Esophagus squamous epithelium (tissue), 5 donors: ENCODE results near the gene PYGM. TPM values are rescaled to one million over a fixed set of nuclear protein-coding genes. Genes with fewer than 3 reads are reported as not detected.

Experiments
- DNase-seq: peaks from one replicate; lab custom pipeline; 2025; lab: John Stamatoyannopoulos, UW
- H3K27ac ChIP-seq, 4 donors: fragments of 200-600 bp; sonication (generic); one replicate each; pipeline ENCODE4 v1.5.1; 2016 to 2019; ENCODE audit warnings: mild to moderate bottlenecking in 1 of 4
- H3K27me3 ChIP-seq, 4 donors: fragments of 200-600 bp; sonication (generic); 1 replicate in 3 of 4; 2 replicates in 1 of 4; pipeline versions ENCODE4 v1.5.1 to v1.6.0; 2017 to 2021; ENCODE audit warnings: antibody characterized with exemption in 1 of 4
- H3K36me3 ChIP-seq, 3 donors: fragments of 200-600 bp; sonication (generic); one replicate each; pipeline ENCODE4 v1.5.1; 2016 to 2019
- H3K4me1 ChIP-seq, 3 donors: fragments of 200-600 bp; sonication (generic); one replicate each; pipeline ENCODE4 v1.5.1; 2017 to 2019
- H3K4me3 ChIP-seq, 4 donors: fragments of 200-600 bp; sonication (generic); 1 replicate in 3 of 4; 2 replicates in 1 of 4; pipeline ENCODE4 v1.5.1; 2016 to 2019; ENCODE audit warnings: mild to moderate bottlenecking in 2 of 4, moderate library complexity in 1 of 4
- H3K9me3 ChIP-seq, 3 donors: fragments of 200-600 bp; sonication (generic); one replicate each; pipeline ENCODE4 v1.5.1; 2016 to 2019
- POLR2A ChIP-seq, 4 donors: fragments of 450-650 bp; IDR thresholded peaks; one replicate each; pipeline ENCODE4 v1.6.1; 2017; ENCODE audit warnings: antibody characterized with exemption in 4 of 4, mild to moderate bottlenecking in 4 of 4, moderate library complexity in 3 of 4
- WGBS, 2 donors: methylation state at CpG; one replicate each; pipeline ENCODE4 v1.1.5; 2018; 5-methylcytosine and 5-hydroxymethylcytosine counted together
- intact Hi-C: fragments of 100-400 bp; cut with DNase I; formaldehyde crosslinking; loops from one replicate; pipeline ENCODE4 v1.15.0; 2022
- total RNA-seq, 4 donors: library from RNA; depleted of rRNA; stranded (reverse); fragments of >200 nt; gene quantifications; one replicate each; pipeline ENCODE4 v1.1.0, GENCODE V29; 2016
- TF ChIP-seq, protein P1 (sequence below), 6 experiments: fragments of 450-650 bp in 4 of 6; fragments of 200-600 bp in 2 of 6; sonication (generic) in 2 of 6; IDR thresholded peaks; one replicate each; pipeline ENCODE4 v1.5.1; 2016 to 2019; ENCODE audit warnings: antibody characterized with exemption in 6 of 6, mild to moderate bottlenecking in 4 of 6, moderate library complexity in 4 of 6
- donor health status: DM: yes; HTN: yes; CAD: no.

PYGM gene
- total RNA-seq, 4 donors from 2014 or later: 0.27 to 0.95 (median 0.39) TPM

DNA sequence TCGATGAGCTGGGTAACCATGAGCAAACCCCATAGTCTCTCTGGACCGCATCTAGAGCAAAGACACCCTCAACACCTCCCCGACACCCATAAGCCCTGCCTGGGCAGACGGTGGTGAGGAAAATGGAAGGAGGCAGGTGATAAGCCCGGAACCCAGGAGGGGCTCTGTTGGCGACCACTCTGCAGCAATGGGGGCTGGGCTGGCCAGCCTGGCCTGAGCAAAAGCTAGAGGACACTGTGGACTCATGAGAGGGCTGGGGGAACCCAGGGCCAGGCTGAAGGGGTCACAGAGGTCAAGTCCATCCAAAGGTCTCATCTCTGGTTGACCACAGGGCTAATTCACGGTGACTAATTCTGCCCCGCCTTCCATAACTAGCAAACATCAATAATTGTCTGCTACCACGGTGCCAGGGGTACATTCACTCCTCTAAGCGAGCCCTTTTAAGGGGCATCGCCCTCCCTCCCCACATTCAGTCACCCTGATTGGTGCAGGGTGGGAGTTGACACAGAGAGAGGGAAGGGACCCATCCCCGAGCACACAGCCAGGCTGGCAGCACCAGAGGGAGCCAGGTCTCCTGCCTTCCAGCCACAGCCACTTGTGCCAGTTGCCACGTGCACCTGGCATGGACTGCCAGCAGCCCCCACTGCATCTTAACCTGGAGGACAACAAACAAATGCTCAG lies 4.0 kb downstream of the PYGM start:
- no peak for TF ChIP-seq POLR2A (IDR thresholded peaks at IDR 0.05)
- TF ChIP-seq, protein P1, sequence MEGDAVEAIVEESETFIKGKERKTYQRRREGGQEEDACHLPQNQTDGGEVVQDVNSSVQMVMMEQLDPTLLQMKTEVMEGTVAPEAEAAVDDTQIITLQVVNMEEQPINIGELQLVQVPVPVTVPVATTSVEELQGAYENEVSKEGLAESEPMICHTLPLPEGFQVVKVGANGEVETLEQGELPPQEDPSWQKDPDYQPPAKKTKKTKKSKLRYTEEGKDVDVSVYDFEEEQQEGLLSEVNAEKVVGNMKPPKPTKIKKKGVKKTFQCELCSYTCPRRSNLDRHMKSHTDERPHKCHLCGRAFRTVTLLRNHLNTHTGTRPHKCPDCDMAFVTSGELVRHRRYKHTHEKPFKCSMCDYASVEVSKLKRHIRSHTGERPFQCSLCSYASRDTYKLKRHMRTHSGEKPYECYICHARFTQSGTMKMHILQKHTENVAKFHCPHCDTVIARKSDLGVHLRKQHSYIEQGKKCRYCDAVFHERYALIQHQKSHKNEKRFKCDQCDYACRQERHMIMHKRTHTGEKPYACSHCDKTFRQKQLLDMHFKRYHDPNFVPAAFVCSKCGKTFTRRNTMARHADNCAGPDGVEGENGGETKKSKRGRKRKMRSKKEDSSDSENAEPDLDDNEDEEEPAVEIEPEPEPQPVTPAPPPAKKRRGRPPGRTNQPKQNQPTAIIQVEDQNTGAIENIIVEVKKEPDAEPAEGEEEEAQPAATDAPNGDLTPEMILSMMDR (IDR thresholded peaks at IDR 0.05): no peak

DNA sequence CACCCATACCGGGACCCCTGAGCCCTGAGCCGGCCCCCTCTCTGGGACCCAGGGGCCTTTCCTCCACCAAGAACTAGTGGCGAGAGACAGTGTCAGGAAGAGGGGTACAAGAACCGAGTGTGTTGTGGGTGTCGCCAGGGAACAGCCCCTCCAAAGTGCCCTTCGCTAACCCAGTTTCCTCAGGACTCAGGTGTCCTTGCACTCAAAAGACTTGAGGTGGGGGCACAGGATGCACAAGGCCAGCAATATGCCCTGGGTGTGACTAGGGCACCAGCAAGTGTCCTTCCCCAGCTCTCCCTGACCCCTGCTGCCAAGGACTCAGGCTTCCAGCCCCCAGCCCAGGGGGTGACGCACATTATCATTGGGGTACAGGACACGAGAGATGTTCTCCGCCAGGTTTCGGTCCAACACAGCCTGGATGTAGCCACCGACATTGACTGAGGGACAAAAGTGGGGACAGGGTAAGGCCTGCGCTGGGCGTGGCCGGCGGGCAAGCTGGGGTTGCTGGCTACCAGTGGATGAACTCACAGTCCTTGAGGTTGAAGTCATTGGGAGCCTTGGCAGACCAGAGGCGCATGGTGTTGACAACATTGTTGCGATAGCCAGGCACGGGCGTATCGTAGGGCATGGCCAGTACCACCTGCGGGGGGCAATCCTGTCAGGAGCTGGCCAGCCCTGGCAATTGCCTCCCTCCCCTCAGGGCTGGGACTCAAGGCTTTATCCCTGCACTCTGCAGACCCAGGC lies 4.7 kb downstream of the PYGM start:
- H3K27me3 ChIP-seq: no peaks in the 10 kb centered on the region

More for the DNA sequence above, 4.0 kb downstream of the PYGM start:
- H3K36me3 ChIP-seq: no peaks in the 10 kb centered on the region
- no peak for DNase-seq
- H3K27me3 ChIP-seq: no peaks in the 10 kb centered on the region
- intact Hi-C loops: no loop called here
- no peak overlapping the region for H3K4me3 ChIP-seq
- H3K27ac ChIP-seq: no peak overlapping the region
- no peaks in the 10 kb centered on the region for H3K9me3 ChIP-seq
- H3K4me1 ChIP-seq: peaks cover 6 to 24% (median 17%) of the 10 kb centered on the region in 3 donors
- 79 to 88% methylated on average over 7 of the region's 13 CpGs for WGBS, 2 donors

DNA sequence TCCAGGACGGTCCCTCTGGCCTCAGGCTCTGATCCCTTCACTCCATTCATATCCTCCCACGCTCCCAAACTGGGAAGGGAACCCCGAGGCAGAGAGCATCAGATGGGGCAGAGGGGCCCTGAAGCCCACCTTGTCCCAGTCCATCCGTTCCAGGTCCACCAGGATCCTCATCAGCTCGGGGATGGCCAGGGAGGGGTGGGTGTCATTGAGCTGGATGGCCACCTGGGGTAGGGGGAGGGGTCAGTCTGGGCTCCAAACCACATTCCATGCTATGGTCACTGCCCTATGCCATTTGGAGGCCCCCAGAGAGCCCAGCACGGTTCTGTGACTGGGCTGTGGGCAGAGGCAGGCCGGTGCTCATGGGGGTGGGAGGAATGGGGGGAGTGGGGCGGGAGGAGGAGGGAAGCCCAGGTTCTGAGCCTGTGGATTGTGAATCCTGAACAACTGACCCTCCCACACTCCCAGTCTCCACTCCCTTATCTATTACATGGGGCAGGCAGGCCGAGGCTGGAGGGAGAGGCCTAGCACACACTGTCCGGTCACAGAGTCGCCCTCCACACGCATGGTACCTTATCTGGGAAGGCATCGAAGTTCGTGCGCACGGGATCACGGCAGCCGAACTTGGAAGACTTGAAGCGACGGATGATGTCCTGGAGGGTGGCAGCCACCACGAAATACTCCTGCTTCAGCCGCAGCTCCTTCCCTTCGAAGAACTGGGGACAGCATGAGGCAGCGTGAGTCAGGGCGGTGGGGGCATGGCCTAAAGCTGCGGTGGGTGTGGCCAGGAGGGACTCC lies 5.5 kb downstream of the PYGM start:
- no peak overlapping the region for H3K27ac ChIP-seq
- 87 to 88% methylated on average over 6 to 11 of the region's 26 CpGs for WGBS, 2 donors
- no peak overlapping the region for H3K4me3 ChIP-seq
- intact Hi-C loops: no loop called here
- no peaks in the 10 kb centered on the region for H3K27me3 ChIP-seq
- H3K9me3 ChIP-seq: no peaks in the 10 kb centered on the region
- peaks cover 0 to 9% (median 3%) of the 10 kb centered on the region in 3 donors for H3K4me1 ChIP-seq
- DNase-seq: no peak
- TF ChIP-seq POLR2A (IDR thresholded peaks at IDR 0.05): no peak
- TF ChIP-seq, protein P1 (IDR thresholded peaks at IDR 0.05): no peak
- no peaks in the 10 kb centered on the region for H3K36me3 ChIP-seq

More for the DNA sequence above, 4.7 kb downstream of the PYGM start:
- intact Hi-C loops: no loop called here
- Histone ChIP-seq H3K36me3 (no peaks in the 10 kb centered on the region), H3K27ac (no peak overlapping the region), H3K4me1 (peaks cover 6 to 17% (median 11%) of the 10 kb centered on the region in 3 donors), H3K4me3 (no peak overlapping the region), H3K9me3 (no peaks in the 10 kb centered on the region)
- 82 to 91% methylated on average over 8 to 15 of the region's 21 CpGs for WGBS, 2 donors
- no peak for TF ChIP-seq POLR2A (IDR thresholded peaks at IDR 0.05)
- TF ChIP-seq, protein P1 (IDR thresholded peaks at IDR 0.05): no peak
- DNase-seq: no peak

DNA sequence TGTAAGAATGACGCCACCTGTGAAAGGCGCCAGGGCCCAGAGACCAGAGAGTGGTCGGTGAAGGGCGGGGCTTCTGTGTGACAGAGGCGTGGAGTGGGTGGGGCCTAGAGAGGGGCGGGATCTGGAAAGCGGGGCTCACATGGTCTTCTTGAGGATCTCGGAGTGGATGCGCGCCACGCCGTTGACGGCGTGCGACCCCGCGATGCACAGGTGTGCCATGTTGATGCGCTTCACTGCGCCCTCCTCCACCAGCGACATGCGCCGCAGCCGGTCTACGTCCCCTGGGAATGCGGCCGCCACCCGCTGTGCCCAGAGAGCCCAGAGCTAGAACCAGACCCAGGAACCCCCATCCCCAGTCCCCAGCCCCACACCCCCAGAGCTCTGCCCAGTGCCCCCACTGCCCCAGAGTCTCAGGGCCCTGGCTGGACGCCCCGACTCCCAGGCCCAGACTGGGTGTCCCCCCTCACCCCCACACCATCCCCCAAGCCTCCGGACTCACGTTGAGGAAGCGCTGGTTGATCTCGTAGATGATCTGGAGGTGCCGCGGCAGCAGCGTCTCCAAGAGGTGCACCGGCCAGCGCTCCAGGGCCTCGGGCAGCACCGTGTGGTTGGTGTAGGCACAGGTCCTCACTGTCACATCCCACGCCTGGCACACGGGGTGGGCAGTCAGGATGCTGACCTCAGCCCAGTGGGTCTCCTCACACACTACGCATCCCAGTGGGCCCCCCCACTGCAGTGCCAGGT lies 6.2 kb downstream of the PYGM start:
- peaks cover 0 to 2% (median 0%) of the 10 kb centered on the region in 3 donors for H3K4me1 ChIP-seq
- no peak for TF ChIP-seq POLR2A (IDR thresholded peaks at IDR 0.05)
- TF ChIP-seq, protein P1 (IDR thresholded peaks at IDR 0.05): no peak
- no peaks in the 10 kb centered on the region for H3K36me3 ChIP-seq
- H3K27me3 ChIP-seq: no peaks in the 10 kb centered on the region
- H3K9me3 ChIP-seq: no peaks in the 10 kb centered on the region
- H3K4me3 ChIP-seq: no peak overlapping the region
- intact Hi-C loops: no loop called here
- WGBS, 2 donors: 92 to 96% methylated on average over 16 to 19 of the region's 43 CpGs
- DNase-seq: no peak
- no peak overlapping the region for H3K27ac ChIP-seq
